Osteoblast (primary cell): Measurements from ENCODE around the gene SLC41A2. TPM values are rescaled to one million over a fixed set of nuclear protein-coding genes. Genes with fewer than 3 reads are reported as not detected.

Source experiments
- DNase-seq: peaks from one replicate; pipeline ENCODE4 v3.0.0; 2011; ENCODE audit warnings: low spot score, mixed read lengths; ENCODE audit not compliant: insufficient read length; ENCODE audit errors: missing footprints
- H2AFZ ChIP-seq: 2 replicates; pipeline ENCODE4 v1.6.0; 2011; ENCODE audit warnings: mild to moderate bottlenecking, low read length
- H3K27ac ChIP-seq: 2 replicates; pipeline ENCODE4 v1.5.1; 2011; ENCODE audit warnings: mild to moderate bottlenecking, low read depth, low read length, moderate library complexity
- H3K27me3 ChIP-seq: 2 replicates; pipeline ENCODE4 v1.6.0; 2012; ENCODE audit warnings: mild to moderate bottlenecking, control low read depth, inconsistent platforms, low read length, moderate library complexity; ENCODE audit not compliant: insufficient read depth
- H3K36me3 ChIP-seq: 2 replicates; pipeline ENCODE4 v1.5.1; 2011; ENCODE audit warnings: mild to moderate bottlenecking, low read length, control low read depth, moderate library complexity; ENCODE audit not compliant: insufficient read depth
- H3K4me1 ChIP-seq: 2 replicates; pipeline ENCODE4 v1.5.1; 2011; ENCODE audit warnings: mild to moderate bottlenecking, low read length, control low read depth, moderate library complexity; ENCODE audit not compliant: insufficient read depth
- H3K4me2 ChIP-seq: 2 replicates; pipeline ENCODE4 v1.6.0; 2011; ENCODE audit warnings: mild to moderate bottlenecking, low read length; ENCODE audit not compliant: insufficient read depth
- H3K4me3 ChIP-seq: fragments of 200-600 bp; sonication (generic); 3 replicates; pipeline ENCODE4 v1.5.1; 2012; ENCODE audit warnings: mild to moderate bottlenecking, low read length, inconsistent platforms; ENCODE audit not compliant: insufficient read depth
- H3K79me2 ChIP-seq: 2 replicates; pipeline ENCODE4 v1.6.0; 2012; ENCODE audit warnings: mild to moderate bottlenecking, low read length, control low read depth, inconsistent platforms; ENCODE audit not compliant: insufficient read depth
- H3K9me3 ChIP-seq: 2 replicates; pipeline ENCODE4 v1.5.1; 2011; ENCODE audit warnings: low read depth, low read length, control low read depth
- H4K20me1 ChIP-seq: 2 replicates; pipeline ENCODE4 v1.6.0; 2012; ENCODE audit warnings: mild to moderate bottlenecking, low read length, control low read depth; ENCODE audit not compliant: insufficient read depth
- CTCF ChIP-seq: IDR thresholded peaks from 2 replicates; pipeline ENCODE4 v1.5.1; 2011; ENCODE audit warnings: mild to moderate bottlenecking, low read depth, low read length, moderate library complexity; ENCODE audit errors: extremely low read depth
- total RNA-seq: library from RNA; depleted of rRNA; stranded (reverse); fragments of >200 nt; gene quantifications from 2 replicates; pipeline ENCODE4 v1.2.3, GENCODE V29; 2012

The SLC41A2 gene
- total RNA-seq, 1 donor = 36.6 TPM

- peaks cover 7% of the 10 kb centered on the region for H4K20me1 ChIP-seq
- no peaks in the 10 kb centered on the region for H3K27me3 ChIP-seq
- no peak for TF ChIP-seq CTCF
- H3K36me3 ChIP-seq = no peaks in the 10 kb centered on the region
- H3K4me3 ChIP-seq = no peak overlapping the region
- H3K27ac ChIP-seq = no peak overlapping the region
- no peaks in the 10 kb centered on the region for H3K79me2 ChIP-seq
- no peaks in the 10 kb centered on the region for H3K4me1 ChIP-seq
- H3K9me3 ChIP-seq = no peaks in the 10 kb centered on the region
- no peak for DNase-seq
- no peak overlapping the region for H2AFZ ChIP-seq
- no peak overlapping the region for H3K4me2 ChIP-seq
Measured at GRCh38 chr12:104939089-104939488, 19.0 kb downstream of the SLC41A2 start.

- TF ChIP-seq CTCF = no peak
- Histone ChIP-seq H4K20me1 (peaks cover 7% of the 10 kb centered on the region), H2AFZ (no peak overlapping the region), H3K9me3 (no peaks in the 10 kb centered on the region), H3K79me2 (no peaks in the 10 kb centered on the region), H3K36me3 (no peaks in the 10 kb centered on the region), H3K4me1 (no peaks in the 10 kb centered on the region), H3K4me3 (no peak overlapping the region), H3K4me2 (no peak overlapping the region), H3K27me3 (no peaks in the 10 kb centered on the region), H3K27ac (no peak overlapping the region)
- DNase-seq = no peak
Measured at GRCh38 chr12:104938371-104938770, 19.7 kb downstream of the SLC41A2 start.

- peaks cover 7% of the 10 kb centered on the region for H4K20me1 ChIP-seq
- no peak overlapping the region for H2AFZ ChIP-seq
- TF ChIP-seq CTCF = no peak
- H3K4me2 ChIP-seq = no peak overlapping the region
- H3K27ac ChIP-seq = no peak overlapping the region
- no peaks in the 10 kb centered on the region for H3K27me3 ChIP-seq
- H3K4me1 ChIP-seq = peaks cover 1% of the 10 kb centered on the region
- no peak overlapping the region for H3K4me3 ChIP-seq
- H3K9me3 ChIP-seq = no peaks in the 10 kb centered on the region
- no peaks in the 10 kb centered on the region for H3K36me3 ChIP-seq
- no peak for DNase-seq
- no peaks in the 10 kb centered on the region for H3K79me2 ChIP-seq
Measured at GRCh38 chr12:104935886-104936285, 22.2 kb downstream of the SLC41A2 start.

GRCh38 chr12:104933778-104934177, 24.3 kb downstream of the SLC41A2 start:
- Histone ChIP-seq H3K79me2 (peaks cover 3% of the 10 kb centered on the region), H3K27ac (no peak overlapping the region)
- no peak for DNase-seq

More at GRCh38 chr12:104933778-104934177, 24.3 kb downstream of the SLC41A2 start:
- H3K4me3 ChIP-seq = no peak overlapping the region
- peaks cover 10% of the 10 kb centered on the region for H3K4me1 ChIP-seq
- no peaks in the 10 kb centered on the region for H3K9me3 ChIP-seq
- H3K27me3 ChIP-seq = no peaks in the 10 kb centered on the region
- peaks cover 10% of the 10 kb centered on the region for H4K20me1 ChIP-seq
- no peak overlapping the region for H2AFZ ChIP-seq
- H3K36me3 ChIP-seq = no peaks in the 10 kb centered on the region
- no peak overlapping the region for H3K4me2 ChIP-seq
- no peak for TF ChIP-seq CTCF
